HepG2 (cell line): ENCODE measurements around the gene PIKFYVE.

Experiments
- ARHGAP35 ChIP-seq: sonication (generic); formaldehyde crosslinking; IDR thresholded peaks from 2 replicates; pipeline ENCODE4 v1.9.0; 2022; ENCODE audit warnings: mild to moderate bottlenecking, inconsistent platforms, moderate library complexity, missing genetic modification reagents, borderline replicate concordance
- EP300 ChIP-seq, 3 experiments: sonication (generic) in 1 of 3; formaldehyde crosslinking in 1 of 3; IDR thresholded peaks; 2 replicates each; pipeline versions ENCODE4 v1.5.1 to v1.6.1; 2011 to 2020; ENCODE audit warnings: low read depth in 2 of 3, low read length in 2 of 3, borderline replicate concordance in 1 of 3, improper control_type of control experiment in 1 of 3, mild to moderate bottlenecking in 1 of 3, missing genetic modification reagents in 1 of 3, moderate library complexity in 1 of 3
- FOXK1 ChIP-seq: sonication (generic); formaldehyde crosslinking; IDR thresholded peaks from 2 replicates; pipeline ENCODE4 v1.4.0; 2020; ENCODE audit warnings: low read depth, missing genetic modification reagents, borderline replicate concordance
- GATAD1 ChIP-seq: IDR thresholded peaks from 2 replicates; pipeline ENCODE4 v1.6.1; 2016; ENCODE audit warnings: missing genetic modification reagents, missing compliant biosample characterization
- POLR2A ChIP-seq, 2 experiments: IDR thresholded peaks; 2 replicates each; pipeline ENCODE4 v1.6.1; 2011; ENCODE audit warnings: low read depth in 2 of 2, low read length in 2 of 2, mild to moderate bottlenecking in 1 of 2, moderate library complexity in 1 of 2; ENCODE audit not compliant: insufficient read depth in 1 of 2
- RELA ChIP-seq: sonication (generic); formaldehyde crosslinking; IDR thresholded peaks from 2 replicates; pipeline ENCODE4 v1.4.0; 2020; ENCODE audit warnings: missing genetic modification reagents
- SAP130 ChIP-seq: IDR thresholded peaks from 2 replicates; pipeline ENCODE4 v1.6.1; 2016; ENCODE audit warnings: low read depth
- TF ChIP-seq, protein P1 (sequence below): sonication (generic); formaldehyde crosslinking; IDR thresholded peaks from 2 replicates; pipeline ENCODE4 v1.5.0; 2020; ENCODE audit warnings: missing genetic modification reagents, mild to moderate bottlenecking, borderline replicate concordance
- TF ChIP-seq, protein P2 (sequence below): sonication (generic); formaldehyde crosslinking; IDR thresholded peaks from 2 replicates; pipeline ENCODE4 v1.5.0; 2020; ENCODE audit warnings: mild to moderate bottlenecking, missing genetic modification reagents, moderate library complexity
- TF ChIP-seq, protein P3 (sequence below): sonication (generic); formaldehyde crosslinking; IDR thresholded peaks from 2 replicates; pipeline ENCODE4 v1.9.0; 2021; ENCODE audit warnings: missing genetic modification reagents, mild to moderate bottlenecking, borderline replicate concordance

DNA sequence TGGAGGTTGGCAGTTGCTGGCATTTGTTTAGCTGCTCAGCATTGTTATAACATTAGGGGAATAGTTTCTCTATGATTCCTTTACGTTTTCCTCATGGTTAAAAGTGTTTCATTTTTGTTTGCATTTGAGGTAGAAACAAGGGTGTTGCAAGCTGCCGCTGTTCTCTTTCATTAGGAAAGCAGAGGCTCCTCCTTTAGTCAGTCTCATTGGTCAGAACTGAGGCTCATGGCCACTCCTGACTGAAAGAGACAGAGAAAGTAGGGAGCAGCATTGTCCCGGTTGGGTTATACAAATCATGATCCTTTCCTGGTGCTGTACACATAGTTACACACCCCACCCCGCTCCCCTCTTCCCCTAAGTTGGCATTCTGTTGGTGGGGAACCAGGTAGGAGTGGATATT is 80.7 kb downstream of the PIKFYVE start:
- TF ChIP-seq SAP130 (CRISPR knock-in tag) (no peak), FOXK1 (CRISPR knock-in tag) (no peak), EP300 (IDR thresholded peaks at IDR 0.05; ENCODE audit: low read depth in 2 of 2, low read length in 2 of 2) (no peak), EP300 (CRISPR knock-in tag; IDR thresholded peaks at IDR 0.05; ENCODE audit: borderline replicate concordance) (no peak), ARHGAP35 (CRISPR knock-in tag) (no peak), POLR2A (IDR thresholded peaks at IDR 0.05; ENCODE audit: insufficient read depth in 1 of 2, low read depth in 2 of 2, low read length in 2 of 2) (no peak), RELA (no peak), GATAD1 (CRISPR knock-in tag) (no peak)
- TF ChIP-seq, protein P1, sequence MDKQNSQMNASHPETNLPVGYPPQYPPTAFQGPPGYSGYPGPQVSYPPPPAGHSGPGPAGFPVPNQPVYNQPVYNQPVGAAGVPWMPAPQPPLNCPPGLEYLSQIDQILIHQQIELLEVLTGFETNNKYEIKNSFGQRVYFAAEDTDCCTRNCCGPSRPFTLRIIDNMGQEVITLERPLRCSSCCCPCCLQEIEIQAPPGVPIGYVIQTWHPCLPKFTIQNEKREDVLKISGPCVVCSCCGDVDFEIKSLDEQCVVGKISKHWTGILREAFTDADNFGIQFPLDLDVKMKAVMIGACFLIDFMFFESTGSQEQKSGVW, result no peak
- TF ChIP-seq, protein P2, sequence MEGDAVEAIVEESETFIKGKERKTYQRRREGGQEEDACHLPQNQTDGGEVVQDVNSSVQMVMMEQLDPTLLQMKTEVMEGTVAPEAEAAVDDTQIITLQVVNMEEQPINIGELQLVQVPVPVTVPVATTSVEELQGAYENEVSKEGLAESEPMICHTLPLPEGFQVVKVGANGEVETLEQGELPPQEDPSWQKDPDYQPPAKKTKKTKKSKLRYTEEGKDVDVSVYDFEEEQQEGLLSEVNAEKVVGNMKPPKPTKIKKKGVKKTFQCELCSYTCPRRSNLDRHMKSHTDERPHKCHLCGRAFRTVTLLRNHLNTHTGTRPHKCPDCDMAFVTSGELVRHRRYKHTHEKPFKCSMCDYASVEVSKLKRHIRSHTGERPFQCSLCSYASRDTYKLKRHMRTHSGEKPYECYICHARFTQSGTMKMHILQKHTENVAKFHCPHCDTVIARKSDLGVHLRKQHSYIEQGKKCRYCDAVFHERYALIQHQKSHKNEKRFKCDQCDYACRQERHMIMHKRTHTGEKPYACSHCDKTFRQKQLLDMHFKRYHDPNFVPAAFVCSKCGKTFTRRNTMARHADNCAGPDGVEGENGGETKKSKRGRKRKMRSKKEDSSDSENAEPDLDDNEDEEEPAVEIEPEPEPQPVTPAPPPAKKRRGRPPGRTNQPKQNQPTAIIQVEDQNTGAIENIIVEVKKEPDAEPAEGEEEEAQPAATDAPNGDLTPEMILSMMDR, result no peak
- TF ChIP-seq, protein P3, sequence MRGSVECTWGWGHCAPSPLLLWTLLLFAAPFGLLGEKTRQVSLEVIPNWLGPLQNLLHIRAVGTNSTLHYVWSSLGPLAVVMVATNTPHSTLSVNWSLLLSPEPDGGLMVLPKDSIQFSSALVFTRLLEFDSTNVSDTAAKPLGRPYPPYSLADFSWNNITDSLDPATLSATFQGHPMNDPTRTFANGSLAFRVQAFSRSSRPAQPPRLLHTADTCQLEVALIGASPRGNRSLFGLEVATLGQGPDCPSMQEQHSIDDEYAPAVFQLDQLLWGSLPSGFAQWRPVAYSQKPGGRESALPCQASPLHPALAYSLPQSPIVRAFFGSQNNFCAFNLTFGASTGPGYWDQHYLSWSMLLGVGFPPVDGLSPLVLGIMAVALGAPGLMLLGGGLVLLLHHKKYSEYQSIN (CRISPR knock-in tag), result no peak
